ENCODE measurements around the gene OR5AC2. TPM values are rescaled to one million over a fixed set of nuclear protein-coding genes. Genes with fewer than 3 reads are reported as not detected.

Gene OR5AC2, protein sequence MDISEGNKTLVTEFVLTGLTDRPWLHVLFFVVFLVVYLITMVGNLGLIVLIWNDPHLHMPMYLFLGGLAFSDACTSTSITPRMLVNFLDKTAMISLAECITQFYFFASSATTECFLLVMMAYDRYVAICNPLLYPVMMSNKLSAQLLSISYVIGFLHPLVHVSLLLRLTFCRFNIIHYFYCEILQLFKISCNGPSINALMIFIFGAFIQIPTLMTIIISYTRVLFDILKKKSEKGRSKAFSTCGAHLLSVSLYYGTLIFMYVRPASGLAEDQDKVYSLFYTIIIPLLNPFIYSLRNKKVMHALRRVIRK
- not detected for polyA plus RNA-seq (ENCODE audit: insufficient read length in 4 of 4)

DNA sequence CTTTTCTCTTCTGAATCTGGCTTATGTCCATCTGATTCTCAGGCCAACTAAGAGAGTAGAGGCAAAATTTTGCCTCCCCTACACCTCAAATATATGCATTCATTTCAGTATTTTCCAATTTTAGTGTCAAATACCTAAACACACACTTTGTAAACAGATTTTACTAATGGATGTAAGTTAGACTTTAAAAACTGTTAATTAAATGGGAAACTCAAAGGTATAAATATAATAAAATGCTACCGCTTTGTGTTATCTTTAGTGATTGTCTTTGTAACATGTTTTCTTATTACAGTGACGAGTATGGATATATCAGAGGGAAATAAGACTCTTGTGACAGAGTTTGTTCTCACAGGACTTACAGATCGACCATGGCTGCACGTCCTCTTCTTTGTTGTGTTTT lies at the start of gene OR5AC2:
OR5AC2 (plus strand) TSS at position 301 of the 400 bp plus-strand sequence; CDS start at position 301, 0 bp downstream.
- no peak for DNase-seq (ENCODE audit: low read depth in 4 of 4, low spot score in 3 of 4)

DNA sequence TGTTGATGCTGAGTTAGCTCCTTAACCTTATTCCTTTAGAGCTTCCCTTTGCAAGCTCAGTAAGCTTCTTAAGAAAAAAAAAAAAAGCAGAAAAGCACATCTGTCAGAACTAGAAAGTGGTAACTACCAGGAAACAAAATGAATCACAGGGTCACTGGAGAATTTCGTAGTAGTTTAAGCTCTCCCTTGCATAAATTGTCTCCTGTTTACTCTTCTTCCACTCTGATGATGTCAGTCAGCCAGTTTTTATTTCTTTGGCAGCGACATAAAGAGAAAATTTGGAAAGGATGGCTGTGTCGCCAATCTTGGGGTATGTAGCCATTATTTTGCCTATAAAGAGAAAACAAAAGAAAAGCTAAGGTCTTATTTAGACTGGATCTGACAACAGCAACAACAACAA lies 48.7 kb upstream of the OR5AC2 start:
- no peak for DNase-seq (ENCODE audit: low read depth in 4 of 4, low spot score in 3 of 4)

DNA sequence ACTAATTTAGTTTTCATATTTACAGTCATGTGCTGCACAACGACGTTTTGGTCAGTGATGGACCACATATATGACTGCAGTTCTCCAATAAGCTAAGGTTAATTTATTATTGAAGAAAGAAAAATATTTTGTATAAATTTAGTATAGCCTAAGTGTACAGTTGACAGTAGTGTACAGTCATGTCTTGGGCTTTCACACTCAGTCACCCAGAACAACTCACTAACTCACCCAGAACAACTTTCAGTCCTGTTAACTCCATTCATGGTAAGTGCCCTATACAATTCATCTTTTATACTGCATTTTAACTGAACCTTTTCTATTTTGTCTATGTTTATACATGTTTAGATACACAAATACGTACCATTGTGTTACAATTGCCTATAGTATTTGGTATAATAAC lies 48.1 kb upstream of the OR5AC2 start:
- DNase-seq (ENCODE audit: low read depth in 4 of 4, low spot score in 3 of 4) = no peak

DNA sequence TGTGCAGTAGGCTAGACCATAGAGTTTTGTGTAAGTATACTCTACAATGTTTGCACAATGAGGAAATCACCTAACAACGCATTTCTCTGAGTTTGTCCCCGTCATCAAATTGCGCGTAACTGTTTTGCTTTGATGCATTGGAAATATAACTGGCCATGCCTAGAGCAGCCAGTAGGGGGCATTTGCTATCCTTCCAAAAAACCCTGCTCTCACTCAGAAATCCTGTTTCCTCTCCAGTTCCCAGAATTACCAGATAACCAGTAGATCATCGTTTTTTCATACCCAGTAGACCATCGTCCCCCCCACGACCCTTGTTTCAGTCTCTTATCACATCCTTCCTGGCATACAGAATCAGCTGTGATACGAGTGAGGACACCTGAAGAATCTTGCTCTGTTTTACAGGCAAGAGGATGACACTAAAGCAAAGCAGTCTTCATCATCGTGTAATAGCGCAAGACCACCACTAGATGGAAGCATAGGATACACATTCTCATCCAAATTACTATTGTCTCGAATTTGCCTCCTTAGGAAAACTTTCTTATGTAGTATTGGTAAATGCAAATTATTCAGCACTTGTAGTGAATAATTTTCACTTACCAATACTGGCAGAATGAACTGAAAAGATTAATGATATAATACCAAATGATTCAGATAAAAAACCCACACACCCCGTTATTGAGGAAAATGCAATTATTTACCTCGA lies 47.5 kb upstream of the OR5AC2 start:
- peak; percentile 73 to 84 (median 76) for DNase-seq (ENCODE audit: low read depth in 4 of 4, low spot score in 3 of 4)

DNA sequence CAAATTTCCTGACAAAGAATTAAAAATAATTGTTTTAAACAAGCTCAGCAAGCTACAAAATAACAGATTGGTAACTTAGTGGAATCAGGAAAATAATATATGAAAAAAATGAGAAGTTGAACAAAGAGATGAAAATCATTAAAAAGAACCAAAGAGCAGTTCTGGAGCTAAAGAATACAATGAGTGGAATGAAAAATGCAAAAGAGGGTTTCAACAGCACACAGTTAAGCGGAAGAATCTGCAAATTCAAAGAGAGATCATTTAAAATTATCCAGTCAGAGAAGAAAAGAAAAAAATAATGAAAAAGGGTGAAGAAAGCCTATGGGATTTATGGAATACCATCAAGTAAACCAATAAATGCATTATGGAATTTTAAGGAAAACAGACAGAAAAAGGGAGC lies 45.6 kb upstream of the OR5AC2 start:
- no peak for DNase-seq (ENCODE audit: low read depth in 4 of 4, low spot score in 3 of 4)

DNA sequence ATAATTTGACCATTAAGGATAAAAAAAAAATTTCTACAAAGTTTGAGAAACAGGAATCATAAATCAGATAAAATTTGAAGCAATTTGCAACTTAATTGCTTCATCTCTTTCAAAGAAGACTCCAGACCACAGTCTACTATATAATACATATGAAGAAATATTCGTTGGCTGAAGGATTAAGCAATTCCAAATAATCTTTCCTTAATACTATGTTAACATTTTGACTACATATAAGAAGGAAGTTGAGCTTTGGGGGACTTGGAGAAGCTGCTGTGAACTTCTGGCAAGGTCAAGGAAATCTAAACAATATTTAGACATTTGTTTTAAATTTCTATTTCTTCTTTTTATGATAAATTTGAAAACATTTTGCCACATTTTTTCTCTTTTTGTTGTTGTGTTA lies 38.4 kb upstream of the OR5AC2 start:
- DNase-seq (ENCODE audit: low read depth in 4 of 4, low spot score in 3 of 4) = no peak

DNA sequence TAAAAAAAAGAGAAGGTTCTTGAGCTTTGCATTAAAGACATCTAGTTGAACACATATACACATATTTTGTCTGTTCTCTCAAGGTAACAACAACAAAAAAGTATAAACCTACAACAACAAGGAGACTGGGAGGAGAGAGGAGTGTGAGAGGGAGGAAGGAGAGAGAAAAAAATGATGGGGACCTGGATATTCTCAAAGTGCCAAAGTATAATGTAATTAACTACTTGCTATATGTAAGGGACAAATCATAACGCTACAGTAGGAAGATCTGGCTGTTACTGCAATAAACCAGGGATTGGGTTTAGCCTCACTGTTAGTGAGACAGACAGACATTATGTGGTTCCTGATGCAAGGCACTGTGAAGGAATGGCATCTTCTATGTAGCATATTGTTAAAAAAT lies 37.7 kb upstream of the OR5AC2 start:
- no peak for DNase-seq (ENCODE audit: low read depth in 4 of 4, low spot score in 3 of 4)

DNA sequence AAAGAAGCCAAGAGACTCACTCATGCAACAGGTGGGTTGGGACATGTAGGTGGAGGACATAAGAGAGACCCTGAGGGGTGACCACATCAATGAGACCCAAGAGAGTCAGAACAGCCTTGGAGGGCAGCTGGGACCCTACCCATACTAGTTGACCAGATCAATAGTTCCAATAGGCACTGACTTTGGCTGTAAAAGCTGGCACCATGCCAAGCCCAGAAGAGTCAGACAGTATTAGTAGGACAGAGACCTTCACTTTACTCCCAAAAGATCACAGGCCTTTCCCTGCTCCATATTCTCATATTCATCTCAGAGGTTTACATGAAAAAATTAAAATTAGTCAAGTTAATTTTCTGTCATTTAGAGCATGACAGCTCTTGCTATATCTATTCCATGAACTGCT lies 30.9 kb upstream of the OR5AC2 start:
- no peak for DNase-seq (ENCODE audit: low read depth in 4 of 4, low spot score in 3 of 4)

DNA sequence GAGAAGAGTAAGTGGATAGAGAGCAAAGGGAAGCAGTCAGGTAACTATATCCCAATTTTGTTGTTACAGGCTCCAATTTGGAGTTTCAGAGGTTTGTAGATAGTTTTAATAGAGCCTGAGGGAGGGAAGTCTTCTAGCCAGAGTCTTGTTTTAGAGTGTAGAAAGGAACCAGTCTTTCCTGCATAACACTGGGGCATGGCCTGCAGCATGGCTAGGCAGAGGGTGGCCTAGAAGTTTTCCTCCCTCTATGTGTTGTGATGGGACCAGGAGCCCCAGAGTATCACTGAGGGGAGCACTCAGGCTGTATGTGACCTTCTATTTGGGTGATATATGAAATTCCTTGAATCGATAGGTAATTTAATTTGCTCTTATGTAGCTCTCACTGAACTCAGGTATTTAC lies 29.3 kb upstream of the OR5AC2 start:
- no peak for DNase-seq (ENCODE audit: low read depth in 4 of 4, low spot score in 3 of 4)

DNA sequence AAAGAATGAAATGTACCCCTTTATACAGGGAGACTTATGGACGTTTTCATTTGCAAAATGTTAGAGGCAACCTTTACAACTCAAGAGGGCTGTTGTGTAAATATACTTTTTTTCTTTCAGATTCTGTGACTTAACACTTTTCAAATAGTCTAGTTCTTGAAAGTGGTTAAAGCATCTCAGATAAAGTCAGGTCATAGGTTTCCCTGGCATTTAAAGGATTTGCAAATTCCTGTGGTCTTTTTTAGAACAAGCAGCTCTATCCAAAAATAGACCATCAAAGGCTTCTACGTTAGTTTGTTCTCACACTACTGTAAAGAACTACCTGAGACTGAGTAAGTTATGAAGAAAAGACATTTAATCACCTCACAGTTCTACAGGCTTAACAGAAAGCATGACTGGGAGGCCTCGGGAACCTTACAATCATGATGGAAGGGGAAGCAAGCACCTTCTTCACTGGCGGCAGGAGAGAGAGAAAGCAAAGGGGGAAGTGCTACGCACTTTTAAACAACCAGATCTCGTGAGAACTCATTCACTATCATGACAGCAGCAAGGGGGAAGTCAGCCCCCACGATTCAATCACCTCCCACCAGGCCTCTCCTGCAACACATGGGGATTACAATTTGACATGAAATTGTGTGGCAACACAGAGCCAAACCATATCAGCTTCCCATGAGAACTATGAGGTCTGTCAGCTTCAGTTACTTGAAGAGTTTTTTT lies 28.6 kb upstream of the OR5AC2 start:
- DNase-seq (ENCODE audit: low read depth in 4 of 4, low spot score in 3 of 4) = no peak

DNA sequence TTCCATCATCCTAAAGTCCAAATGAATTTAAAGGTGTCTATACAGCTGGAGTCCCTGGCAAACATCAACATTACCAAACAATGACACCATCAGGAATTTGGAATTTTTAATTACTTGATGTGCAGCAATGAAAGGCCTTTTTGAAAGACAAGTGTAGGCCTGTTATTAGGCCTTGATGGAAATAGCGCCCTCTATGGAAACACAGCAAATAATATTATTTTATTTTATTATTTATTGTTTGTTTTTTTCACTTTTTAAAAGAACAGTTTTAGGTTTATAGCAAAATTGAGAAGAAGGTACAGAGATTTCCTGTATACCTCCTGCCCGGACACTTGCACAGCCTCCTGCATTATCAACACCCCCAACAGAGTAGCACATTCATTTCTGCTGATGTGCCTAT lies 18.1 kb upstream of the OR5AC2 start:
- DNase-seq (ENCODE audit: low read depth in 4 of 4, low spot score in 3 of 4) = no peak

DNA sequence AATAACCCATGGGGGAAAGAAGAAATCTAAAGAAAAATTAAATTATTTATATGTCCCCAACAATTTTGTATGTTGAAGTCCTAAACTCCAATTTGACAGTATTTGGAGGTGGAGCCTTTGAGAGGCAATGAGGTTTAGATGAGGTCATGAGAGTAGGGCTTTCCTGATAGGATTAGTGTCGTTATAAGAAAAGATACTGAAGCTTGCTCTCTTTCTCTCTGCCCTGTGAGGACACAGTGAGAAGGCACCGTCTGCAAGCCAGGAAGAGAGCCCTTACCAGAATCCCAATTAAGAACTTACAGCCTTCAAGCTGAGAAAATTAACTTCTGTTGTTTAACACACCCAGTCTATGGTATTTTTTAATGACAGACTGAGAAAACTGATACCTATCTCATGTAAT lies 16.1 kb upstream of the OR5AC2 start:
- DNase-seq (ENCODE audit: low read depth in 4 of 4, low spot score in 3 of 4) = no peak

DNA sequence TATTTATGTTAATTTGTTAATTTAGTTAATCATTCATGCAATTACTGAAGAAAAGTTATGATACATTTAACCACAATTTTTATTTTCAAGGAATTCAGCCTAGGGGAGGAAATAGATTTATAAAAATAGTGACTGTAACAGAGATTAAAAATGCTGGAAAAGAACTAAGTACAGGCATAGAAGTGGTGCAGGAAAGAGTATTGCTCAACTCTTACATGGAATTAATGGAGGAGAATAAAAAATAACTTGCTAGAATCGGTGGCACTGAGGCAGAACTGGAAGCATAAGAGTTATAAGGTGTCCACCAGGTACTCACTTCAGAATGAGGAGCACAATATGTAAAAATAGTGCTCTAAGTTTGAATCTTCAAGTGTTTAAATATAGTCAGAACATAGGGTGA lies 13.5 kb upstream of the OR5AC2 start:
- no peak for DNase-seq (ENCODE audit: low read depth in 4 of 4, low spot score in 3 of 4)

DNA sequence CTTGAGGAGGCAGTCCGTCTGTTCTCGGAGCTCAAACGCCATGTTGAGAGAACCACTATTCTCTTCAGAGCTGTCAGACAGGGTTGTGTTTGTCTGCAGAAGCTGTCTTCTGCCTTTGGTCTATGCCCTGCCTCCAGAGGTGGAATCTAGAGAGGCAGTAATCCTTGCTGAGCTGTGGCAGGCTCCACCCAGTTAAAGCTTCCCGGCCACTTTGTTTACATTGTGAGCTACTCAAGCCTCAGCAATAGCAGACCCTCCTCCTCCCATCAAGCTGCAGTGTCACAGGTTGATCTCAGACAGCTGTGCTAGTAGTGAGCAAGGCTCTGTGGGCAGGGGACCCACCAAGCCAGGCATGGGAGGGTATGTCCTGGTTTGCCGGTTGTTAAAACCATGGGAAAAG lies 8.9 kb downstream of the OR5AC2 start:
- no peak for DNase-seq (ENCODE audit: low read depth in 4 of 4, low spot score in 3 of 4)

DNA sequence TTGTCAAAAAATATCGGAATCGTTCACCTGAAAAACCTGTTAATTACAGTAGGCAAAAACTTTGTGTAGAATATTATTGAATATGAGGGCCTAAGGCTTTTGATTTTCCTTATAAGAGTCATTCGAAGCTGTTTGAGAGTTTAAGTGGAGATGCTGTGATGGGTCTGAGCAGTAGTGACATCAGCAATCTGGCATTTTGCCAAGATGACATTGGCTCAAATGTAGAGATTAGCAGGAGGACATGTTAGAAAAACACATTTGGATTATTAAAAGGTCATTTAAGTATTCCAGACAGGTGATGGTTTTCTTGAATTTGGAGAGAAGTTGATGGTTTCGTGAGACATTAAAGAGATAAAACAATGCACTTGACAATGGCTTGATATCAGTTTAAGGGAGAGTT lies 12.9 kb downstream of the OR5AC2 start:
- DNase-seq (ENCODE audit: low read depth in 4 of 4, low spot score in 3 of 4) = no peak

DNA sequence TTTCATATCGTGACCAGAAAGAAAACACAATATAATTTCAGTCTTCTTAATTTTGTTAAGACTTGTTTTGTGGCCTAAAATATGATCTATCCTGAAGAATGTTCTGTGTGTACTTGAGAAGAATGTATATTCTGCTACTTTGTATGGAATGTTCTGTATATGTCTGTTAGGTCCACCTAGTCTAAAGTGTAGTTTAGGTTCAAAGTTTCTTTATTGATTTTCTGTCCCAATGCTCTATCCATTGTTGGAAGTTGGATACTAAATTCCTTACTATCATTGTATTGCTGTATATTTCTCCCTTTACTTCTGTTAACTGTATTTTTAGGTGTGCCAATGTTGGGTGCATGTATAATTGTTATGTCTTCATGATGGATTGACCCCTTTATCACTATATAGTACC lies 21.2 kb downstream of the OR5AC2 start:
- no peak for DNase-seq (ENCODE audit: low read depth in 4 of 4, low spot score in 3 of 4)

DNA sequence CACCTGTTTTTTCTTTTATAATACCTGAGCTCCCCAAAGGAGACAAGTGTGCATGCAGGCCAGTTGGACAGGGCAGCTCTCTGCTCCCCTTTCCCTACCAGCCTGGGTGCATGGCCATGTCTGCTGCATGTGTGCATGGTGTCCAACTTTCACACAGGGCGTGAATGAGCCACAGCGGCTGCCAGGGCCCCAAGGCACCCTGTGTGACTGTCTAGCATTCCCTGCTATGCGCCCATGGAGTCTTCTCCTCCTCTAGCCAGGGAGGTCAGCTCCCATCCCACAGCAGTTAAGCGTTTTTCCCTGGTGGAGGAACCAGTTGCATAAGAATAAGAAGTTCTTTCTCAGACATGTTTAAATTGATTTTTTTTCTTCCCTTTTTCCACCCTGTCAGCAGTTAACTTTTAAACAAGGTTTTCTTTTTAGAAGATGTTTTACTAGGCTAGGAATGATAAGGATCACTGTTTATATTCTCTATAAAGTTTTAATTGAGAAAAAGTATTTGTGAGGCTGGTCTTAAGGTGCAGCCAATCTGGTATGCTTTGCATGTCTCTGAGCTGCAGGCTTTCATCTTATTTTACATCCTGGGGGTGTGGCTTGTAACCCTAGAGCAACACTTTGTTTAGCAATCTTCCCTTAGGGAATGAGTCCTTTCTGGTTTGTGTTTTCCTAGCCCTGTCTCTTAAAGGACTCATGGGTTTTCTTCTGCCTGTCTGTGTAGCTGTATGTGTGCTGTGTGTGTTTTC lies 23.0 kb downstream of the OR5AC2 start:
- DNase-seq (ENCODE audit: low read depth in 4 of 4, low spot score in 3 of 4) = no peak

DNA sequence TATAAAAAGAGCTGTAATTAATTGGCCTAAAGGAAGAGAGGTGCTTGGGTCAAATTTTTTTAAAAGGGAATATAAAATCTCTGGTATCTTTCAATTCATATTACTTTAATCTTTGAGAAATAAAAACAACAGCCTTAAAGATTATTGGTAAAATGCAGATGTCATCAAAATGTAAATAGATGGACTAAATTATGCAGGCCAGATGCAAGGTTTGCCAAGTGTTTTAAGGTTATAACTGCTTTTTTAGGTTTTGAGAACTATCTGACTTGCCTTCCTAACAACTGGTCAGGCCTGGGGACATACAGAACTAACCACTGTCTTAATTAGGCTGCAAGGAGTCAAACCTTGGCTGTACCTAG lies 23.6 kb downstream of the OR5AC2 start:
- DNase-seq (ENCODE audit: low read depth in 4 of 4, low spot score in 3 of 4) = no peak

DNA sequence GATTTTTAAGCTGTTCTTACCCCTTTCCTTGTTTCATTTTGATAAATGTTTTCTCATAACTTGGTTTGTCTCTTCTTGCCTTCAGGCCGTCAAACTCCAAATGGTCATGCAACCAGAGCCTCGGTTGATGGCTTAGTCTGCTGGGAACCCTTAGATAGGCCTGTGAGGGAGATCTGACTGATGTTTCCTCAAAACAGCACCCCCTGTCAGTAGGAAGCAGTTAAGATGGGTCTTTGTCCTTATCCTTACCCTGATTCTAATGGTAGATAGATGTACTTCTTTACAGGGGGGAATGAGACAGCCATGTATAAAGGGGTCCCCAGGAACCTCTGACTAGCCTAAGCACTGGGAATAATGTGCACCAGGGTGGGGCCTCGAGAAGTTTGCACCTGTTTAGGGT lies 27.3 kb downstream of the OR5AC2 start:
- no peak for DNase-seq (ENCODE audit: low read depth in 4 of 4, low spot score in 3 of 4)

DNA sequence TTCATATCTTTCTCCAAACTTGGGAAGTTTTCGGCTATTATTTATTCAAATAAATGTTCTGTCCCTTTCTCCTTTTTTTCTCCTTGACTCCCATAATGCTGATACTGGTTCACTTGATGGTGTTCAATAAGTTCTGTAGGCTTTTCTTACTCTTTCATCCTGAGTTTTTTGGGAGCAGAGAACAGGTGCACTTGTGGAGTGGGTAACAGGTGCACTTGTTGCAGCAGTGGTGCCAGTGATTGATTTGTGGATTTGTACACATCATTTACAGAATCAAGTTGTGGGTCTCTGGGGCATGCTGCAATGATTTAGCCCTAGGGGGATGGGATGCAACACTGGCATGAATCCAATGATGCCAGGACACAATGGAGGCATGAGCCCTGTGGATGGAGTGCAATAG lies 28.7 kb downstream of the OR5AC2 start:
- DNase-seq (ENCODE audit: low read depth in 4 of 4, low spot score in 3 of 4) = no peak

DNA sequence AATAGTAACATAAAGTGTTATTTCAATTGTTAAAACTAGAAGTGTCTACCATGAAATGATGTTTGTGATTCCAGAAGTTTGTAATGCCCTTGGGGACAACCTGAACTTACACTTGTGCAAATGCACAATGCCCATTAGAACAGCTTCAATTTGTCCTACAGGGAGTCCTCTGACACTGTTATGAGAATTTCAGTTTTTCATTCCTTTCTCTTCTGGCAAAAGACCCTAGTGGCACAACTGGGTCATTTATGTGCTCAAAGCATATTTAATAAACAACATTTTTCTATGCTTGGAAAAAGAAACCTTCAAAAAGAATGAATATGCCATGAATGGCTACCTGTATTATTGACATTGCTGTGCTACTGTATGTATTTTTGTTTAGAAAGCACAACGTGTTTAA lies 43.4 kb downstream of the OR5AC2 start, which contains the start of gene OR5H1:
OR5H1 (plus strand) TSS at position 301 of the 400 bp plus-strand sequence. CDS start 1,977 bp downstream, outside the sequence.
- no peak for DNase-seq (ENCODE audit: low read depth in 4 of 4, low spot score in 3 of 4)

Measured in right renal pelvis (tissue), 4 donors.